ENCODE results near the gene PC.

- TF ChIP-seq FOSL2 (IDR thresholded peaks at IDR 0.05; ENCODE audit: borderline replicate concordance, low read depth) = no peak
- no peak for TF ChIP-seq TEAD4 (IDR thresholded peaks at IDR 0.05; ENCODE audit: borderline replicate concordance, insufficient read depth)
- no peak for TF ChIP-seq MXI1 (IDR thresholded peaks at IDR 0.05; ENCODE audit: low read depth, low read length)
- no peak for TF ChIP-seq ELF1 (IDR thresholded peaks at IDR 0.05)
- no peak for TF ChIP-seq CTCF (IDR thresholded peaks at IDR 0.05)
- no peak for TF ChIP-seq USF1 (IDR thresholded peaks at IDR 0.05; ENCODE audit: borderline replicate concordance, low read depth)
- TF ChIP-seq USF2 (IDR thresholded peaks at IDR 0.05; ENCODE audit: borderline replicate concordance, low read depth, low read length) = no peak
- TF ChIP-seq RCOR1 (IDR thresholded peaks at IDR 0.05; ENCODE audit: low read length) = no peak
- TF ChIP-seq POLR2AphosphoS5 (IDR thresholded peaks at IDR 0.05; ENCODE audit: low read depth, low read length) = no peak
Observed at GRCh38 chr11:66879583-66879982, 78.6 kb downstream of the PC start.

Measured in SK-N-SH (cell line).